ENCODE results near the gene SPRED2. TPM values are rescaled to one million over a fixed set of nuclear protein-coding genes. Genes with fewer than 3 reads are reported as not detected.
A peak's percentile ranks its signal among the peaks of the same experiment; 100 is the strongest.

The SPRED2 gene
- total and polyA plus RNA-seq, 8 donors, result 6.4 to 23.3 (median 11.5) TPM

DNA sequence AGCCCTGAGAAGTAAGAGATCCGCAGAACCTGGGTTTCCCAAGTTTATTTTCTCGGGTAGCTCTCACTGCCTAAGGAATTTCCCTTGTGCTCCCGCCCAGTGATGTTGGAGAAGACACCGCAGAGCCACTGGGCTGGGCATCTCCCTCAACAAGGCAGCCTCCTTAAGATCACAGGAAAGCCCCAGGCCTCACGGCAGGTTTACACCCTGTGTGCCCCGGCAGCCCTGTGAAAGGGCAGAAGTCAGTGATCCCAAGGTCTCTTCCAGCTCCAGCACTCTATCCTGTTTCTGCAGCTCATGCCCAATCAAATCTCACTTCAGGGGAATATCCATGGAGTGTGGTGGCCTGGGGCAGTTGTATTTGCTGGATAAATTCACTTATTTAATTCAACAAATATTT is 138.3 kb downstream of the SPRED2 start:
- no peak overlapping the region for H3K27ac ChIP-seq
- WGBS, 5 donors, result 75 to 81% (median 76%) methylated on average over 6 of the region's 6 CpGs
- no peaks in the 10 kb centered on the region for H3K36me3 ChIP-seq
- peaks cover 0 to 14% (median 6%) of the 10 kb centered on the region in 4 donors for H3K4me1 ChIP-seq
- no peaks in the 10 kb centered on the region for H3K27me3 ChIP-seq
- H3K4me3 ChIP-seq, result no peak overlapping the region
- intact Hi-C loops (cut with DNase I; ENCODE audit: low total_unique reads), result no loop called here
- DNase-seq, result no peak
- TF ChIP-seq POLR2A (IDR thresholded peaks at IDR 0.05), result no peak
- TF ChIP-seq, protein P1, sequence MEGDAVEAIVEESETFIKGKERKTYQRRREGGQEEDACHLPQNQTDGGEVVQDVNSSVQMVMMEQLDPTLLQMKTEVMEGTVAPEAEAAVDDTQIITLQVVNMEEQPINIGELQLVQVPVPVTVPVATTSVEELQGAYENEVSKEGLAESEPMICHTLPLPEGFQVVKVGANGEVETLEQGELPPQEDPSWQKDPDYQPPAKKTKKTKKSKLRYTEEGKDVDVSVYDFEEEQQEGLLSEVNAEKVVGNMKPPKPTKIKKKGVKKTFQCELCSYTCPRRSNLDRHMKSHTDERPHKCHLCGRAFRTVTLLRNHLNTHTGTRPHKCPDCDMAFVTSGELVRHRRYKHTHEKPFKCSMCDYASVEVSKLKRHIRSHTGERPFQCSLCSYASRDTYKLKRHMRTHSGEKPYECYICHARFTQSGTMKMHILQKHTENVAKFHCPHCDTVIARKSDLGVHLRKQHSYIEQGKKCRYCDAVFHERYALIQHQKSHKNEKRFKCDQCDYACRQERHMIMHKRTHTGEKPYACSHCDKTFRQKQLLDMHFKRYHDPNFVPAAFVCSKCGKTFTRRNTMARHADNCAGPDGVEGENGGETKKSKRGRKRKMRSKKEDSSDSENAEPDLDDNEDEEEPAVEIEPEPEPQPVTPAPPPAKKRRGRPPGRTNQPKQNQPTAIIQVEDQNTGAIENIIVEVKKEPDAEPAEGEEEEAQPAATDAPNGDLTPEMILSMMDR (IDR thresholded peaks at IDR 0.05), result no peak
- TF ChIP-seq EP300 (IDR thresholded peaks at IDR 0.05), result no peak
- TF ChIP-seq POLR2AphosphoS5 (IDR thresholded peaks at IDR 0.05), result no peak
- H3K9me3 ChIP-seq, result no peaks in the 10 kb centered on the region

DNA sequence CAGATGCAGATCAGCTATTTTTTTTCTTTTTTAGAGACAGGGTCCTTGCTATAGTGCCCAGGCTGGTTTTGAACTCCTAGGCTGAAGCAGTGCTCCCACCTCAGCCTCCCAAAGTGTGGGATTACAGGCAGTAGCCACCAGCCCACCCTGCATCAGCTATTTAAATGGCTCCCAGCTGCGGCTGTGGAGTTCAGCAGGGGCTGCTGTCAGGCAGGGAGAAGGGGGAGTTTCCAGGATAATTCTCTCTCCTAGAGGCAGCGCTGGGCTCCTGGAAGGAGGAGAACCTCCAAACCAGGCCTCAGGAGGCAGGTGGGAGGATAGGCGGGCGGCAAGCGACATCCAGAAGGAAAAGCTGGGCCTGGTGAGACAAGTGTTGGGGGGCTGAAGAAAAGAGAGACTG is 139.0 kb downstream of the SPRED2 start:
- no peaks in the 10 kb centered on the region for H3K27me3 ChIP-seq
- H3K27ac ChIP-seq, result no peak overlapping the region
- no peak for DNase-seq
- no peaks in the 10 kb centered on the region for H3K36me3 ChIP-seq
- intact Hi-C loops (cut with DNase I; ENCODE audit: low total_unique reads), result no loop called here
- H3K9me3 ChIP-seq, result no peaks in the 10 kb centered on the region
- WGBS, 5 donors, result 95 to 99% (median 96%) methylated on average over 5 of the region's 5 CpGs
- H3K4me1 ChIP-seq, result peaks cover 0 to 14% (median 6%) of the 10 kb centered on the region in 4 donors
- no peak overlapping the region for H3K4me3 ChIP-seq
- TF ChIP-seq EP300 (IDR thresholded peaks at IDR 0.05) (no peak), POLR2A (IDR thresholded peaks at IDR 0.05) (no peak), POLR2AphosphoS5 (IDR thresholded peaks at IDR 0.05) (no peak)
- TF ChIP-seq, protein P1 (IDR thresholded peaks at IDR 0.05), result no peak

DNA sequence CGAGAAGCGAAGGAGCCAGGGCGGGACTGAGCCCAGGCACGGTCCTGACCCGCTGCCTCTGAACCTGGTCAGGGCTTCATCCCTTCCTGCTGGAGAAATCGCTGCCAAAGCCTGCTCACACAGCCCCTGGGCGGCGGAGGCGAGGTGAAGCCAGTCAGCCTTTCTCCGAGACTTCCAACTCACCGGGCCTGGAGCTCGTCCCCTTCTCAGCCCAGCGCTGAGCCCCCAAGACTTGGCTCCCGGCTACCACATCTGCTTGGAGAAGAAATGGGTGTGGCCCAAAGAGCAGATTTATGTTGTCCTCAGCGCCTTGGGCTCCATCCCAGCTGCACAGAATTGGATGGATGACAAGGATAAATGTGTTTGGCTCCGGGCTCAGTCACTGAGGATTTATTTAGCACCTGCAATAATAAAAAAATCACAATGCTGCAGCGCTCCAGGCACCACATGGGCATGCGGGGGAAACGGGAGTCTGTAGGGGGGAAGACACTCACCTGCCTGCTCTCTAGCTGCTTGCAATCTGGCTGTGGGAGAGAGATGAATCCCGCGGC is 139.9 kb downstream of the SPRED2 start:
- H3K9me3 ChIP-seq, result no peaks in the 10 kb centered on the region
- no peak overlapping the region for H3K4me3 ChIP-seq
- no peak overlapping the region for H3K27ac ChIP-seq
- peaks cover 0 to 14% (median 6%) of the 10 kb centered on the region in 4 donors for H3K4me1 ChIP-seq
- TF ChIP-seq POLR2A (IDR thresholded peaks at IDR 0.05) (no peak), POLR2AphosphoS5 (IDR thresholded peaks at IDR 0.05) (no peak)
- TF ChIP-seq, protein P1 (IDR thresholded peaks at IDR 0.05), result no peak
- intact Hi-C loops (cut with DNase I; ENCODE audit: low total_unique reads), result no loop called here
- peak in 1 of 2 donors; percentile 49 for DNase-seq
- no peaks in the 10 kb centered on the region for H3K27me3 ChIP-seq
- WGBS, 5 donors, result 65 to 78% (median 73%) methylated on average over 16 to 21 of the region's 21 CpGs
- no peaks in the 10 kb centered on the region for H3K36me3 ChIP-seq

DNA sequence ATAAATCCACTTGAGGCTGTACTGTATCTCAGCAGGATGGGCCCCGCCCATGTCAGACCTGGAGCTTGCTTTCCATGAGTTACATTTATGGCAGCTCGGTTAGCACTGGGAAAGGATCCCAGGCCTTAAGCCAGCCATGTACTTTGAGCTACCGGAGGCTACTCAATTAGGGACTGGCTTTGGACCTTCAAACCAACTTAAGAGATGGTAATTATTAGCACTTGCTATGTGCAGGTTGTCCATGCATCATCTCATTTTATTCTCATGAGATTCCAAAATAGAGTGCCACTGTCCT is 140.3 kb downstream of the SPRED2 start:
- DNase-seq, result peak in 1 of 2 donors; percentile 32
- WGBS, 5 donors, result 49 to 64% (median 58%) methylated on average over 3 of the region's 3 CpGs
- no peaks in the 10 kb centered on the region for H3K36me3 ChIP-seq
- no peak overlapping the region for H3K4me3 ChIP-seq
- no peak overlapping the region for H3K27ac ChIP-seq
- H3K4me1 ChIP-seq, result peaks cover 0 to 14% (median 6%) of the 10 kb centered on the region in 4 donors
- TF ChIP-seq POLR2AphosphoS5 (IDR thresholded peaks at IDR 0.05), result no peak
- intact Hi-C loops (cut with DNase I; ENCODE audit: low total_unique reads), result no loop called here
- H3K27me3 ChIP-seq, result no peaks in the 10 kb centered on the region
- no peaks in the 10 kb centered on the region for H3K9me3 ChIP-seq

DNA sequence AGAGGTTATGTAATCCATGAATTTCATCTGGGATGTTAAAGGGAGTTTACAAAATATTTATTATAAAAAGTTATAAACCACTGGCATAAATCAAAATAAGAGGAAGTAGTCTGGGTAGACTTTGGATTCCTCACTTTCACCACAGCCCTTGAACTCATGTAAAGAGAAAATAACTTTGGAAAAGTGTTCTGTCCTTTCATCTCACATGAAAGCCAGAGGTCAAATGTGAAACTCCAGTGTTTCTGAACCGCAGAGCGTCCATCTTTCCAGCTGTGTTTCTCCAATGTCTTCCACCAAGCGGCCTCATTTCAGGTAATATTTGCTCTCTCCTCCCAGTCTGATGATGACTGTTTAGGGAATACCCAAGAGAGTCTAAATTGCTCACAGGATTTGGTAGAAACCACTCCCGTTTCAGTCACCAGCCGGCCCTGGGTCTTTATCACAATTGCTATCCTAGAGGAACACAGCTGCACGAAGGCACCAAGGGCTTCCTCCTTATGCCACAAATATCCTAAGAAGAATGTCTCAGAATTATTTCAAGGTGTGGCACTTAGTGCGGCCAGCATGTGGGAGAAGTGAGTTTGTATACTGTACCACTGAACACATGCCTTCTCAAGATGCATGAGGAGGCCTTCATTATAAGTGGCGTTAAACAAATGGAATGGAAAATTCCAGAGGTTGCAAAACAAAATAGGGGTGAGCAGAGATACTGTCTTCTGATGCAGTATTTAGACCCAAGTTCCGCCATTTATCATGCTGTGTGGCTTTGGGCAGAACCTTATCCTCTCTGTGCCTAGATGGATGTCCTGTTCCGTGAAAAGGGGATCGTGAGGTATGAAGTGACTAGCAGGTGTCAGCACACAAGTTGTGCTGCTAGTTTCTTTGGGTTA is 140.9 kb downstream of the SPRED2 start:
- intact Hi-C loops (cut with DNase I; ENCODE audit: low total_unique reads), result no loop called here
- Histone ChIP-seq H3K9me3 (no peaks in the 10 kb centered on the region), H3K27ac (no peak overlapping the region), H3K4me3 (no peak overlapping the region), H3K4me1 (peaks cover 0 to 14% (median 6%) of the 10 kb centered on the region in 4 donors), H3K36me3 (no peaks in the 10 kb centered on the region), H3K27me3 (no peaks in the 10 kb centered on the region)
- DNase-seq, result no peak
- TF ChIP-seq EP300 (IDR thresholded peaks at IDR 0.05), result no peak
- TF ChIP-seq POLR2A (IDR thresholded peaks at IDR 0.05), result no peak
- TF ChIP-seq, protein P1 (IDR thresholded peaks at IDR 0.05), result no peak
- no peak for TF ChIP-seq POLR2AphosphoS5 (IDR thresholded peaks at IDR 0.05)
- 86 to 88% (median 86%) methylated on average over 11 of the region's 11 CpGs for WGBS, 5 donors

Measured in stomach (tissue), 9 donors.